Stimulated activated CD8-positive, alpha-beta memory T cell treated with anti-CD3 and anti-CD28 coated beads, Interleukin-15, amount 100 ng/mL, for 1 hour (primary cell): ENCODE measurements around the gene TLCD1.
A peak's percentile ranks its signal among the peaks of the same experiment; 100 is the strongest.
"Not testable (repeated sequence)": the region's sequence is repeated elsewhere in the genome, so short reads cannot be mapped to it uniquely, and the experiment has no call there.

Experiments used
- DNase-seq: peaks from one replicate; pipeline ENCODE4 v3.0.0-alpha.2; 2020; ENCODE audit warnings: low read depth

TLCD1 gene

GRCh38 chr17:28729950-28730330 lies 3.9 kb upstream of the TLCD1 start:
- no peak for DNase-seq

DNA sequence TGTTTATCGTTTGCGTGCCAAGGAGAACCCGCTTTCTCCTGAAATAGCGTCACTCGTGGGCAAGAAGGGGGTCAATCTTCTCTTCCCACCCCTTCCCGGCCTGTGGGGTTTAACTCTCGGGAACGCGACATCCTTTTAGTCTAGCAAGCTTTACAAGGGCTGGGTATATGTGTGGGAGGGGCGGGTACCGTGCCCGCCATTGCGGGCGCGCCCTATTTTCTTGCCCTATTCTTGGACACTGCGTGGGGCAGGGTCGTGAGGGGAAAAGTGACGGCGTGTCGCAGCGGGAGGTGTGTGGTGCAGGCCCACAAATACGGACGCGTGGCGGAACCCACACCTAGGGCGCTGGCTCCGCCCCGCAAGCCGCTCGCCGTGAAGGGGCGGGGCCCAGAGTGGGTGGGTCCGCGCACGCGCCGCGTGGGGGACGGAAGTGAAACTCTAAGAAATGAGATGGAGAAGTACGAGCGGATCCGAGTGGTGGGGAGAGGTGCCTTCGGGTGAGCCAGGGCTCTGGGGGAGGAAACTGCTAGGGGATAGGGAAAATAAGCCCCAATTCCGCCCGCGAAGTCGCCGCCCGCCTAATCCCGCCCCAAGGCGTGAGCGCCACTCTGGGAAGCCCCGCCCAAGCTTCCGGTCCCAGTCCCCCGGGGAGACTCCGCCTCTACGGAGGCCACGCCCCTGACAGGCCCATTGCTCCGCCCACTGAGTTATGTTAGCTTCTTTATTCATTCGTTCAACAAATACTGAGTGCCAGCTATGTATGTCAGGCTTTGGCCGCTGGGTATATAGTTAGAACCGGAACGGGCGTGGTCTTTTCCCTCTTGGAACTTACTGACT lies 2.5 kb upstream of the TLCD1 start, which contains the start of gene NEK8:
TSS of gene NEK8 (plus strand) at position 425 of the 837 bp plus-strand sequence. CDS start at position 451, 26 bp downstream.
- peak; percentile 98 for DNase-seq

- peak; percentile 84 for DNase-seq
Observed at GRCh38 chr17:28726627-28727491, 826 bp upstream of the TLCD1 start.

- DNase-seq = no peak
Observed at GRCh38 chr17:28725660-28726225, 290 bp downstream of the TLCD1 start.

- no peak for DNase-seq
Observed at GRCh38 chr17:28725166-28725659, 820 bp downstream of the TLCD1 start.

DNA sequence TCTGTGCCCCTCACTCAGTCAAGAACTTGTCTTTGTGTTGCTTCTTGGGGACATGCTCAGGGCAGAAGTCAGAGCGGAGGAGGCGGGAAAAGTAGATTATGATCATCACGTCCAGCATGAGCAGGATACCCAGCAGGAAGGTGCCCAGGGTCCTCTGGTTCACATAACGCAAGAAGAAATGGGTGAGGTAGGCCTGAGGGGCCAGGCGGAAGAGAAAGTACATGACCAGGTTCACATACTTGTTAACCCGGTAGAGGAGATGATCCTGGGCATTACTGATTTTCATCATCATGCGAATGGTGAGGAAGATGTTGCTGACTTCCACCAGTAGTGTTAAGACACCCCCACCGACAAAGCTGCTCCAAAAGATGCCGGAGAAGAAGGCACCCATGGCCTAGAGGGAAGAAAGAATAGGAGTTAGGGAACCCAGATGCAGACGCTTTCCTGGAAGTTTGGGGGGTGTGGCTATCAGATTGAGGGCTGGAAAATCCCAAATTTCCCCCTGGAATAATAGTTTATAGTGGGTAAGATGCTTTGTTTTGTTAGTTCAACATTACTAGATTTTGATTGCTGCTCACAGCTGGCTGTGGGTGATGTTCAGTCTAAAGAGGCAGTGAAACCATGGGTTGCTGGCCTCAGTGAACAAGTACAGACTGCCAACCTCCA lies 1.4 kb downstream of the TLCD1 start:
- no peak for DNase-seq

GRCh38 chr17:28723836-28724499 lies 2.1 kb downstream of the TLCD1 start:
- DNase-seq = not testable (repeated sequence)

DNA sequence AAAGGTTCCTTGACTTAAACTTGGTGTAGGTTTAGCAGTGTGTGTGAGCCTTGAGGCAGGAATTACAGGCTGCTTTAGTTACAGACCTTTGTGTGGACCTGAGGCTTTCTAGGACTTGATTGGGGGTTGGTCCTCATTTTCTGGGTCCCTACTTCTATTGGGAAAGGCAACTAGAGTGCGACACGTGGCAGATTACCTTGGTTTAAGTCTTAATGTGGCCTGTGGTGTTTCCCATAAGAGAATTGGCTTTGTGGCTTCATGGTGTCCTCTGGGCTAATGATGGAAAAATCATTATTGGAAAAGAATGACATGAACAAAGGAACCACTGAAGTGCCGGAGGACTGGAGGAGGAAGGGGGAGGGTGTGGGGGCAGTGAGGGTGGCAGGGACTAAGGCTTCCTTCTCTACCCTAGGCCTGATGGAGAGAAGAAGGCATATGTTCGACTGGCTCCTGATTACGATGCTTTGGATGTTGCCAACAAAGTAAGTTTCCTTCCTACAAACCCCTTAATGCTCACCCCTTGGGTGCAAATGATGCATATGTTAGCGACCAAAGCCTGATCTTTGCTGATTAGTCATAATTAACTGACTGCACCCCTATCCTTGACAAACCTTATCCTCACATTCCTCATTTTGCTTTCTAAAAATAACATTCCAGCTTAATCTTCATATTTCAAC lies 2.7 kb downstream of the TLCD1 start:
- DNase-seq = no peak

- no peak for DNase-seq
Observed at GRCh38 chr17:28722417-28723158, 3.4 kb downstream of the TLCD1 start.

- DNase-seq = not testable (repeated sequence)
Observed at GRCh38 chr17:28720997-28721329, 5.1 kb downstream of the TLCD1 start.

DNA sequence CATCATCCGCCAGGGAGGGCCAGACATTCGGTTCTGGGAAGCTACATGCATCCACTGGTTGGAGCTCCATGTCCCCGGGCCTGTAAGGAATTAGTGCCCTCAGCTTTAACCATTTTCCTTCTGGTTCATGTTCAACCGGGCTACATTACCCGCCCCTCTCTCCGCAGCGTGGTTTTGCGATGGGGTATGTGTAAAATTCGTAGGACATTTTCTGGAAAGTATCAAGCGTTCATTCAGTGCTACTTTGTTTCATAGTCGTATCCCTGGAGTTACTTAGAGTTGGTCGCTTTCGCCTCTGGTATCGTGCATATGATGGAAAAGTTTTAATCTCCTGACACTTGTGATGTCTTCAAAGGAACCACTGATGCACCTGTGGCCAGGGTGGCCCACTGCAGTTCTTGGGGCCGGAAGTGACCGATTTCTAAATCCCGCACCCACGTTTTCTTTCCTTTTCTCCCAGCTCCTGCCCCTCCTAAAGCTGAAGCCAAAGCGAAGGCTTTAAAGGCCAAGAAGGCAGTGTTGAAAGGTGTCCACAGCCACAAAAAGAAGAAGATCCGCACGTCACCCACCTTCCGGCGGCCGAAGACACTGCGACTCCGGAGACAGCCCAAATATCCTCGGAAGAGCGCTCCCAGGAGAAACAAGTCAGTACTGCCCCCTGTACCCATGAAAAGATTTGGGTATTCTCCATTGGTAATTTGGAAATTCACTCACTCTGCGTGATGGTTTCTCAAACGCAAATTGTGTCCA lies 5.6 kb downstream of the TLCD1 start:
- no peak for DNase-seq

GRCh38 chr17:28719021-28719433 lies 7.0 kb downstream of the TLCD1 start:
- DNase-seq = no peak

DNA sequence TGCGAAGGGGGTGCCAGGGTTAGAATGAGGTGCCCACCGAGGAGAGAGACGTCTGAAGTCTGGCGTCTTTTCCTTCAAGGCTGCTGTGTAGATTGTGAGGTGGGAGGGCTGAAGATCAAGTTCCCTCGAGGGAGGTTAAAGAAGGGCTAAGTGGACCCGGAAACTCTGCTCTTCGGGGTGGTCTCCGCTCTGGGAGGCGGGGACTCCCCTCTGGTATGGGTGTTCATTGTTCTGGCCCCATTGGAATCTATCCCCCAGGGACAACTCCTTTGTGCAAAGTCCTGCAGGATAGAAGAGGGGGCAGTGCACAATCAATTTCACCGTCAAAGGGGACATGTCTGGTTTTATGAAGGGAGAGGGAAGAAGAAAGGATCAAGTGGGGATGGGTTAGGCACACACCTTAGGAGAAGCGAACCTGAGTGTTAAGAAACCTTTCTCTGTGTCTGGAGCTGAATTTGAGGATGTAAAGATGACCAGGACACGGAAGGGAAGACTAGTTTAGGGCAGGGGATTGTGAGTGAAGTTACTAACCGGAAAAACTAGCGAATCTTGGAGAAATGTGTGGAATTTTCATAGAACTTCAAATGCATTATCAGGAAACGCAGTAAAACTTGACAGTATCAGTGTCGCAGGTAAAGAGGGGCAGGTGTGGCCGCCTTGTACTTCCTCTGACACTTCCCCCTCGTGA lies 7.6 kb downstream of the TLCD1 start:
- DNase-seq = no peak

DNA sequence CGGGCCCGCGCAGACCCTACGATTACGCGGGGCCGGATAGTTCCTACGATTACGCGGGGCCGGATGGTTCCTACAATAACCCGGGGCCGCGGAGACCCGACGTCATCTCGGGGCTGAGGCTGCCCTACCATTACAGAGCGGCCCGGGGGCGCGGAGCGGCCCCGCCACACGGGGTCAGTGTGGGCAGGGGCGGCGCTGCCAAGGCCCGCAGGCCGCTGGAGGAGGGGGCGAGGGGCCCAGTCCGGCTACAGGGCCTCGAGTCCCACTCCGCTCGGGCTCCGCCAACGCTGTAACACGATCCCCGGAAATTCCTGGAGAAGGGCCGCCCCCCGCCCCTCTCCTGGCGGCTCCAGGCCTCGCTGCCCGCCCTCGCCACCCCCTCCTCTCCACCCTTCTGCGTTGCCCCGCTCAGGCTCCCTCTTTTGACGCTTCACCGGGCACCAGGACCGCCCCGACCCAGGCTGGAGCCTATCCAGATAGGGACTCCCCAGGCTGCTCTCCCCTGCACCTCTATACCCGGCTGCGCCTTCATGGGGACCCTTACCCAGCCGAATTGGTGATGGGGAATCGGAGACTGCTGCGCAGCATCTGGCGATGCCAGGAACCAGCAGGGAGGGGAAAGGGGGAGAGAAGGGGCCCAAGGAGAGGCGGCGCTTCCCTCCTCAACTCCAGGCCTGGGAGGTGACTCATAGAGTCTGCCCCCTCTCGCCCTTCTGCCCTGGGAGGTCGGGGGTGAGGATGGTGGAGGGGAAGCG lies 8.3 kb downstream of the TLCD1 start, which contains the start of gene RAB34:
TSS of gene RAB34 (minus strand) at position 291 of the 755 bp plus-strand sequence. CDS start 602 bp downstream, outside the sequence.
- DNase-seq = no peak

GRCh38 chr17:28716740-28717577 lies 9.1 kb downstream of the TLCD1 start:
- no peak for DNase-seq

- DNase-seq = no peak
Observed at GRCh38 chr17:28715217-28715616, 10.8 kb downstream of the TLCD1 start.

DNA sequence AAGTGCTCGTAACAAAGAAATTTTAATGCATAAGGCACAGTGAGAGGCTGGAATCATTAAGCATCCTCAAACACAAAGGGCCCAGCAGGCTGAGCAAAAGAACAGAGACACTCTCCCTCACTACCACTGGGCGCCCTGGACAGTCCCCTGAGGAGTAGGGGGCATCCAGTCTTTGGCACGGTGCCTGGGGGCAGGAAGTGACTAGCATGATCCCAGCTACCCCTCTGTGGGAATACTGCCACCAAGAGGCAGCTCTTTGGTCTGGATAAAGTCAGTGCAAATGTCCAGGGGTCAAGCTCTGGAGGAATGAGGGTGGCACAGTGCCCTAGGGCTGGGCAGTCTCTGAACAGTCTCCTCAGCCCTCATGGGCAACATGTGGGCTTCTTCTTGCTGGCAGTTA lies 11.8 kb downstream of the TLCD1 start:
- no peak for DNase-seq
